Superior temporal gyrus (tissue), 1 donor: Measurements from ENCODE around the gene TOR4A.

Source experiments
- DNase-seq: peaks from one replicate; pipeline ENCODE4 v3.0.0-alpha.2; 2016; ENCODE audit errors: extremely low spot score

Gene TOR4A

DNA sequence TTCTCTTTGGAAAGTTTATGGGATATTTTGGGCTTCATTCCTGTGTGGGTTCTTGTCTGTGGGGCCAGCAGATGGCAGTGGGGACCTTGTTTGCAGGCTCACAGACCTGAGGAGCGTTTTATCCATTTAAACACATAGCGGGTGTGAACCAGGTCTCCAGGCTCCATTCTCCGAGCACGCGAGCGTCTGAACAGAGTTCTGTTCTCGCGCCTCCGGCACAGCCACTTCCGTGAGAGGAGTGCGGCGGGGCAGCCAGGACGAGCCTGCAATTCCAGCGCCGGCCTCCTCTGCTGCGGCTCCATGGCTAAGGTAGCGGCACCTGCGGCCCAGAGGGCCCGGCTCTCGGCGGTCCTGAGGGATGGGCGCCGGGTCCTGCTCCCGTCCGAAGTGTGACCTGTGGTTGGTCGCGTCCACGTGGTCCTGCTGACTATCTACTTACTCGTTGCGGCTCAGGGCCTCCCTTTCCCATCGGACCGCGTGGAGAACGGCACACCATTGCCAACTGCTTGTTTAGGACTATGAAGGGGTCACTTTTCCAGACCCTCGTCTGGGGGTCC is 17.2 kb downstream of the TOR4A start:
- DNase-seq: no peak

DNA sequence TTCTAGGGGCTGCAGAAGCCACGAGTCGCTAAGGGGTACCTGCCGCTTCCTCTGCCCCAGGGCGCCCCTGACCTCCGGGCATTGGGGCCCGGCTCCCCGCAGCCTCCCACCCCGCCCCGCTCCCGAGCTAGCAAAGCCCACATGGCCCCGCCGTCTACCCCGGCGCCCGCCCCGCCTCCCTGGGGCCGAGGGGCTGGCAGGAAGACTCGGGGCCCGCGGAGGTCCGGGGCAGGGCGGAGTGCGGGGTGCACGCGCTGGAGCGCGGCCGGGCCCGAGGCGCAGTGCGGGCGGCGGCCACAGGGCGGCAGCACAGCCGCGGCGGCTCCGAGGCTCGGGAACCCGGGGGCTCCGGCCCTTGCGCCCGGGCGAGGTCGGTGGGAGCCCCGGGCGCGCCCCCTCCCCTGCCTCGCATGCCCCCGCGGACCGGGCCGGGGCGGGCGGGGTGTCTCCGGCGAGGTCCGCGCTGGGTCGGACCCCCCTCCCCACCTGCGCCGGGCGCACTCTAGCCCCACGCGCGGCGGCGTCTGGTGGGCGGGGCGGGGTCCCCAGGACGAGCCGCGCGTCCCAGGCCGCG is 17.8 kb downstream of the TOR4A start:
- DNase-seq: no peak

DNA sequence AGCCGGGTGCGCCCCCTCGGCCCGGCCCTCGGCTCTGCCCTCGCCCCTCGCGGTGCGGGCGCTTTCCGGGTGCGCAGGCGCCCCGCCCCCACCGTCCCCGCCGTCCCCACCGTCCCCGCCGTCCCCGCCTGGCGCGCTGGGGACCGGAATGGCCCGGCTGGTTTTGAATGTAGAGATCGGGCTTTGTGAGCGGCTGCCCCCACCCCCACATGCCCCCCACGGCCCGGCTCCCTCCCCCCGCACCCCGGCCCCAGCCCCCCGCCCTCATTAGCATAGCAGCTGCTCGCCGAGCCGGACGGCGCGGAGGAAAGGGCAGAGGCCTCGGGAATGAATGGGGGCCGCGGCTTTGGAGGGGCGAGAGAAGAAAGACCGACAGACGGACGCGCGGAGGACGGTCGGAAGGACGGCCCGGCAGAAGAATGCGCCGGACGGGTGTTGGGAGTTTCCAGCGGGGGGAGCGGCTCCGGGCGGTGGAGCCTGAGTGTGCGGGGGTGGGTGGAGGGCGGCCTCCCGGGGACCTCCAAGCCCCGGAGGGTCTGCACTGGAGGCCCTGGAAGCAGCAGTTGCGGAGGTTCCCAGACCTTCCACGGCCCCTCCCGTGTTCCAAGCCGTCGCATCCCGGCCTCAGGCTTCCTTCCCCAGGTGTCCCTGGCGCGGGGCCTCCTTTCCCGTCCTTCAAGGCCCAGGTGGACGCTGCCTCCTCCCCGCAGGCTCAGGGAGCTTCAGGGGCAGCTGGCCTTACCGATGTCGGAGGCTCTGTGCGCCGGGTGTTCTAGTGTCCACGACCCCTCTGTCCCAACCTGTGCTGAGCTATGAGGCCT is 18.5 kb downstream of the TOR4A start:
- no peak for DNase-seq

DNA sequence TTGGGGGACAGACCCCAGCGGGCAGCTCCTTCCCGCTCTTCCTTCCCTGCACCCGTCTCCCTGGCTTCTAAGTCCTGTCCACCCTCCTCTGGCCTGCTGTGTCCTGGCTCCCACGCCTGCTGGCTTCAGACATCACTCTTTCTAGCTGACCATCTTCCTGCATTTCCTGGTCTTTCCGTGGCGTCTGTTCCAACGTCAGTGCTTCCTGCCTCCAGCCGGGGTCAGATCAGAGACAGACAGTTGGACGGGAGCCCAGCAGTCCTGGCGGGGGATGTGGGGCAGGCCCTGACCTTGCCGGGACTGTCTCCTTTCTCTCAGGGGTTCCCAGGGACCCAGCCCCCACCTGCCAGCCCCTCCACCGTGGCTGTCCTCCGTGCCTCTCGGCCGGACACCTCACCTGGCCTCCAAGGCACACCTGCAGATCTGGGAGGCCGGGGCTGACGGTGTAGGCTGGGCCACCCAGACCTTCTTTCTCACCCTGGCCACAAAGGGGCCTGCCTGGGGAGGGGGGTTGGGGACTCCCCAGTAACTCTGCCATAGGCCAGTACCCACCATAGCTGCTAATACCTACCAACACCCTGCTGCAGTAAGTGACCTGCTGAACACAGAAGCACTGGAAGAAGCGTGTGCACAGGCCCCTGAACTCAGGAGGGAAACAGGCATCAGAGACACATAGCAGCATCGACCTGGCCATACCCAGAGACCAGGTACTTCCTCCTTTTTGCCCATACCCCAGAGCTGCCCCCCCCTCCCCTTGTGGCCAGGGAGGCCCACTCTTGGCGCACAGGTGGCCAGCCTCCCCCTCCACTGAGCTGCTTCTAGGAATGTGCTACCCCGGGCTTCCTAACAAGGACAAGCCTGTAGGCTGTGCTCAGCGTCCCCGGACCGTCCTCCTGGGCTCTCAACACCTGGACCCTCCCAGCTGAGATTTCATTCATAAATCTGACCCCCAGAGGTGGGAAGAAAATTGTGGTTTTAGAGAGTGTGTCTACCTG is 19.4 kb downstream of the TOR4A start:
- DNase-seq: no peak

DNA sequence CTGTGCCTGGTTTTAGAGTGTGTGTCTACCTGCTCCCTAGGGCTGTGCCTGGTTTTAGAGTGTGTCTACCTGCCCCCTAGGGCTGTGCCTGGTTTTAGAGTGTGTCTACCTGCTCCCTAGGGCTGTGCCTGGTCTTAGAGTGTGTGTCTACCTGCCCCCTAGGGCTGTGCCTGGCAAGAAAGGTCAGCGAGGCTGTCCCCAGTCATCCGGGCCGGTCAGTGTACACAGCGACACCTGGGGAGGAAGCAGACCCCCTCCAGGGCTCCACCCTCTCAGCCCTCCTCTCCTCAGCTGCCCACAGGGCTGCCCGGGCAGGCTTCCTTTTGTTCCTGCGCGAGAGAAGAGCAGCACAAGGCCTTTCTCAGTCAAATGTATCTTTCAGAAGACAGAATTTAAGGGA is 20.4 kb downstream of the TOR4A start:
- no peak for DNase-seq

DNA sequence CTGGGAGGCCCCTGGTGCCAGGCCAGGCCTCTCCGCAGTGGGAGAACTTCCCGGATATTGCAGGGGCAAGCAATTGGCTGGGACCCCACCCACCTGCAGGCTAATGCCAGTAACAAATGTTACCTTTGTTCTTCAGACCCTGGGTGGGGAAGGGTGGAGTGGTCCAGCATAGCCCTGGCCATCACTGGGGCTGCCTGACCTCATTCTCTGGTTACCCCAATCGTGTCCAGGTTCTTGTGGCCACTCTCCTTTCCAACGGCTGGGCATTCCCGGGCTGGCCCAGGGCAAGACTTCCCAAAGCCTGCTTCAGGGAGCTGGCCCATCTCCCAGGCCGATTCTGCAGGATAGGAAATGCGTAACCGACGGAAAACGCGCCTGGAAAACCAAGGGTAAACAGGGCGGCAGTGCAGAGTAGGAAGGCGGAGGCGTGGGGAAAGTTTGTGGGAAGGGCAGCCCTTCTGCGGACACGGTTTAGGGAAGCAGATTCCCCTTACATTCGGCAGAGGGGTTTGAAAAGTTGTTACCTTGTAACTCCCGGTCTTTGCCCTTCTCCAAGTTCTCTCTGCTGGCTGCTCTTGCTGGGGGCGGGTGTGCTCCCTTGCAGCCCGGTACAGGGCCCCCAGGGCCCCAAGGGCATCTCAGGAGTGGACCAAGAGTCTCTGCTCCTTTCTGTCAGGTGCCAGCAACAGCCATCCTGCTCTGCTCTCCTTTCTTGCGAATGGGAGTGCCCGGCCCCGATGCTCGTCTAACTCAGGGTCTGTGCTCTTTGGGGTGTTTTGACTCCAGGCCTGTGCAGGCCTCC is 21.1 kb downstream of the TOR4A start:
- DNase-seq: no peak

DNA sequence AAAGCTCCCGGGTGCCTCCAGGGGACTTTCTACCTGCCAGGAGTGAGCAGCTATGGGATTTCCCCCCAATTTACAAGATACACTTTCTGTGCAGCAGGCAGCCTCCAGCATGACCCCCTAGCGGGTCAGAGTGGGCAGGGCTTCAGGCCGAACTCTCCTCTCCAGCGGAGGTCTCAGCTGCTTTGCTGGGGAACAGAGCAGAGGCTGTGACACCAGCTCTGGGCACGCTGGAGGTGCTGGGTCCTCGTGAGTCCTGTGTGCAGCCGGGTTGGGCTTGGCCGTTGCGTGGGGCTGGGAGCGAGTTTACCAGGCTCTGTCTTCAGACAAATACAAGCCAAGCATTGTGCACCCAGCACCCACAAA is 21.7 kb downstream of the TOR4A start:
- DNase-seq: no peak

DNA sequence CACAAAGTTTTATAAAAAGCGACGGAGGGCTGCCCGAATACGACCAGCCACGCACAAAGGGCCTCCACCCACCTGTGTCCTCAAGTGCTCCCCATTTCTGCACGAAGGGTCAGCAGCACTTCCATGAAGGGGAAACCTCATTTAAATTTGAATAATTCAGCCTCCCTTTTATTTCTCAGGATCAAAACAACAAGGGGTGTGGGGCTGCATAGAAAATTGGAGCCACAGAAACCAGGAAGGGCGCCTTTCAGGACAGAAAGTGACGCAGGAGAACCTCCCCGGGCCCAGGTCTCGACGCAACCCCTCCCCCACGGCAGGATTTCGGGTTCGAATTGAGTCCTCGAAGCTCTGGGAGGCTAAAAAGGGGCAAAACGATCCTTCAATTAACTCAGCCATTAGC is 22.4 kb downstream of the TOR4A start:
- no peak for DNase-seq

DNA sequence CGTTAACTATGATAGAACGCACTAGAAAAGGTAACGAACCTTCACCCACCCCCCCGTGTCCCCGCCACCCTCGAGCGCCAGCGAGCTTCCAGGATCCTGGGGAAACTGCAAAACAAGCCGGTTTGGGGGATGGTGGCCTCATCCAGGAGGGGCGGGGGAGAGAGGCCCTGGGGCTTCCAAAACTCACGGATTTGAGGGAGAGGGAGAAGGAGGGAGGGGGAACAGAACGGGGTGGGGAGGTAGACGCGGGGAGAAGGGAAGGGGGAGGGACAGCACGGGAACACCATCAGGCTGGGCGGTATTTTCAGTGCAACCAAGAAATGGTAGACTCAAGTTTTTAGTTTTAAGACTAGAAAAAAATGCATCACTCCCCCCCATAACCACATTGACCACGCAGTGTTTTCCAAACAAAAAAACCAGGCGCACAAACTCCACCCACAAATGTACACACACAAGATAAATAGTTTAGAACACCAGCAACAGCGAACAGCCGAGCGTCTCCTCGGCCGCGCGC is 23.1 kb downstream of the TOR4A start:
- no peak for DNase-seq

DNA sequence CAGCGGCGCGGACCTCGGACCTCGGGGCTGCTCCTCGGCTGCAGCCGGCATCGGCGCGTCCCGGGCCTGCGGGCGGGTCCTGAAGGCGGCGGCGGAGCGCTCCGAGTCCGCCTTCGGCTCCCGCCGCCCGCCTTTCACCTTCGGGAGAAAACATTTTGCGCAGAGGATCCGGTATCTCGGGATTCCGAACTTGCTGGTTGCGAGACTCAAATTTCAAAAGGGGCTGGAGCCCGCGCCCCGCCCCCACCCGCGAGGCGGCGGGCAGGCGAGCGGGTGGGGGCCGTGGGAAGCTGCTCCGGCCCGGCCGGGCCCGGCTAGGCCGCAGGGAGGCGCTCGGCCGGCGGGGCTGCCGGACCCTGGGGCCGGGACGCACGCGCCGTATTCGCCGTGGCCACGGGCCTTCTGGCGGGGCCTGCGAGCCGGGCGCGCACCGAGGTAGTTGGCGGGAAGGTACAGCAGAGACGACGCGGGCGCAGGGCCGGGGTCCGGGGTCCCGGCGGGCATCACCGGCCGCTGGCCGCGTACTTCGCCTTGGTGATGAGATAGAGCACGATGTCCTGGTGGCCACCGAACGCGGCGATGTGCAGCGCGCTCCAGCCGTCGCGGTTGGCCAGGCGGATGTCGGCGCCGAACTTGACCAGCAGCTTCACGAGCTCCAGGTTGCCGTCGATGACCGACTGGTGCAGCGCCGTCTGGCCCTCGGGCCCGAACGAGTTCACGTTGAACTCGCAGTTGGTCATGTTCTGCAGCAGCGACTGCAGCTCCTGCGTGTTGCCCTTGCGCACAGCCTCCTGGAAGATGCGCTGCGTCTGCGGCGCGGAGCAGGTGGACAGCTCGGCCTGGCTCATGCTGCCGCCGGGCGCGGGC is 23.8 kb downstream of the TOR4A start:
- DNase-seq: no peak

DNA sequence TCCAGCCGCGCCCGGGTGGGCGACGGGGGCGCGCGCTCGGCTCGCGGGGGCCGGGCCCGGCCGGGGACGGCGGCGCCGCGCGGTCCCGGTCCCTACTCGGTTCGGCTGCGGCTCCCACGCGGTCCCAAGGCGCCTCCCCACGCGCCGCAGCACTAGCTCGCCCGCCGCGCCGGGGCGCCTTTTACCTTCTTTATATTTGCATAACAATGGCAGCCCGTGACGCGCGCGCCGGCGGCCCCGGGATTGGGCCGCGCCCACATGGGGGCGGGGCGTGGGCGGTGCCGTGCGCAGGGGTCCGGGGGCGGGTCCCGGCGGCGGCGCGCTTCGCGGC is 24.6 kb downstream of the TOR4A start, which contains the start of gene NRARP:
Gene NRARP (minus strand): TSS at position 154 of the 331 bp plus-strand sequence. CDS start 343 bp downstream, outside the sequence.
- DNase-seq: peak; percentile 82

DNA sequence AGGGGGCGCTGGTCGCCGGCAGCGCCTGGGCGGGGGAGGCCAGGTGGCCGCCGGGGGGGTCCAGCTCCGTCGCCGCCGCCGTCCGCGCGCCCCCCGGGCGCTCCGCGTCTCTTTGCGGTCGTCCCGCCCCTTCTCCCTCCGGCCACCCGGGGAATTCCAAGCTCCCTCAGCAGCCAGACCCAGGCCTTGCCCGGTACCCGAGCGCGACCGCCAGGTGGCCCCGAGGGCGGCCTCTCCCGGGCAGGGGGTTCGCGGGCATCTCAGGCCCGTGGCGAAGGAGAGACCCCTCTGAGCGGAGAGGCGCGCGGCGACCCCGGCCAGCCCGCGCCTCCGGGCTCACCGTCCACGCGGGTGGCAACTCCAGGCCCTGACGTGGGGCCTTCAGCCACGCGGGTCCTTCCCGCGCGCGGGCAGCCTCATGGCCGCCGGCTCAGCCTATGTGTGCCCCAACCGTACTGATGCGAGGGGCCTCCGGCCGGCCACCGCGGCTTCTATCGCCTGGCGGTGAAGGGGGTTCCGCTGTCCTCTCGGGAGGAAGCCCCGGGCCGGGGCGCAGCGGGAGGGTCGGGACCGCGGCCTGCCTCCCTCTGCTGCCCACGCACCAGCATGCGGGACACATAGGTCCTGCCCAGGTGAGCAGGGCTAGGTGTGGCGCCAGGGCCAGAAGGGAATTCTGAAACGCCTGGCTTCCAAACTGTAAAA is 25.1 kb downstream of the TOR4A start:
- no peak for DNase-seq

DNA sequence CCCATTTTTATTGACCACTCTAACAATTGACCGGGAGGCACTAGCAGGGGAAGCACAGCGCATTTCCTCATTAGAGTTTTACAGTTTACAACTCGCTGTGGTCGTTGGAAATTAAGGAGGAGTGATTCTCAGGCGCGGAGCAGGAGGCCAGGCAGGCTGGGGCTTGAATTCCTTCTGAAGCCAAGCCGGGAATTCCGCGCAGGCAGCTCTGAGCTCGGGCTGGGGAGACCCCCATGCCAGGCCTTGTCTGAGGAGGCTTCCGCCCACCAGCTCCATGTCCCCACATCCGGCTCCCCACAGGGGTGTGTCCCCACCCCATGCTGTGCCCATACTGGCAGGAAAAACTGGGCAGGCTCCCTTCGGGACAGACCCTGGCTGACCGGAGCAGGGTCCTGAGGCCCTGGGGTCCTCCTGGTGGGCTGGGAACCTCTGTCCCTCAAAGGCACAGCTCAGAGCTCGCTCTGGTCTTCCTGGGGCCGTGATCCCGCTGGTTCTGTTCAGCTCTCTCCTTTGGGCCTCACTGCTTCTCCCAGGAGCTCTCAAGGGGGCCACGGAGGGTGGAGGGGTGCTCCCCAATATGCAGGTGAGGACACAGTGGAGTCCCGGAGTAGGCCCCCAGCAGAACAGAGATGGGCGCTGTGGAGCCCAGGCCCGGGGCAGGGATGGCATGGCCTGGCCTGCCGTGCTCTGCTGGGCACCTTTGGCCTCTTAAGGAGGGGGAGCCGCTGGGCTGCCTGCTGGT is 25.8 kb downstream of the TOR4A start:
- no peak for DNase-seq

DNA sequence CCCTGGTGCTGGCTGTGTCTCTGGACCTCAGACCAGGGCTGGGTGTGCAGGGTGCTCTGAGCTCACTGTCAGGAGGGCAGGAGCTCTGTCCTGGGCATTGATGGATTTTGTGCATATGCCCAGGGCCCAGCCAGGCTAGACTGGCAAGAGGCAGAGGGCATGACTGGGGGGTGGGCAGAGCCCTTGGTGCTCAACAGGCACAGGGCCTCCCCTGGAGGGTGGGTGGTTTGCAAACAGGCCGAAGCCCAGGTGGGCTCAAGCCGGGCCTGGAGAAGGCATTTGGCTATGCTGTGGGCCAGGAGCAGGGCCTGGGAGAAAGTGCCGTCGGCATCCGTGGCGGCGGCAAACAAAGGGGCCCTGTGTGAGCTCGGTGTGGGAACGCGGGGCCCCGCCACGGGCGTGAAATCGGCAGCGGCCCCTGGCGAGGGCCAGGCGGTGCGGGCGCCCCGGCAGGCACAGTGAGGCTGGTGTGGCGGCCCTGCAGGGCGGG is 26.4 kb downstream of the TOR4A start:
- peak; percentile 23 for DNase-seq

DNA sequence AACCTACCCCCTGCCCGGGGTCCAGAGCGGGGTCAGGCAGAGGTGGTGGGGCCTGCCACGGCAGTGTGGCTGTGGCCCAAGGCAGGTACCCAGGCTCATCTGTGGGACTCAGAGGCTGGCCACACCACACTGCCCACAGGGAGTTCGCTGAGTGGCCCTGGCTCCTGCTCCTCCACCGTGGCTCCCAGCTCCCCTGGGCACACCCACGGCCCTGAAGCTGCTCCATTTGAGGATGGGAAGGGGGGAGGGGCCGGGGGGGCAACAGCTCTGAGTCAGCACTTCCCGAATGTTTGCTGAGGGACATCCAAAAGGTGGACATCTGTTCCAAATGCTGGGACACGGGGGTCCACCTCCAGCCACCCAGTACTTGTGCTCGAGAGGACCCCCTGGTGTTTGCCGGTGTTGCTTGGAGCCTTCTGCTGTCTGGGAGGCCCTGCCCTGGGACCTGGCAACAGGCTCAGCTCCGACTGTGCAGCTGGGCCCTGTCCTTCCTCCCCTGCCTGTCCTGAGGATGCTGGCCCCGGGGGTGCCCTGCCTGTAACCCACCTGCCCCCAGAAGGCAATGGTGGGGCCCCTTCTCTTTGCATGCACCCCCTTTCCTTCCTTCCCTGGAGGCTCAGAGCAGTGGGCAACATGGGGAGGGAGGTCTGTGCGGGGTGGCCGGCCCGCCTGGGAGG is 27.0 kb downstream of the TOR4A start:
- DNase-seq: no peak

DNA sequence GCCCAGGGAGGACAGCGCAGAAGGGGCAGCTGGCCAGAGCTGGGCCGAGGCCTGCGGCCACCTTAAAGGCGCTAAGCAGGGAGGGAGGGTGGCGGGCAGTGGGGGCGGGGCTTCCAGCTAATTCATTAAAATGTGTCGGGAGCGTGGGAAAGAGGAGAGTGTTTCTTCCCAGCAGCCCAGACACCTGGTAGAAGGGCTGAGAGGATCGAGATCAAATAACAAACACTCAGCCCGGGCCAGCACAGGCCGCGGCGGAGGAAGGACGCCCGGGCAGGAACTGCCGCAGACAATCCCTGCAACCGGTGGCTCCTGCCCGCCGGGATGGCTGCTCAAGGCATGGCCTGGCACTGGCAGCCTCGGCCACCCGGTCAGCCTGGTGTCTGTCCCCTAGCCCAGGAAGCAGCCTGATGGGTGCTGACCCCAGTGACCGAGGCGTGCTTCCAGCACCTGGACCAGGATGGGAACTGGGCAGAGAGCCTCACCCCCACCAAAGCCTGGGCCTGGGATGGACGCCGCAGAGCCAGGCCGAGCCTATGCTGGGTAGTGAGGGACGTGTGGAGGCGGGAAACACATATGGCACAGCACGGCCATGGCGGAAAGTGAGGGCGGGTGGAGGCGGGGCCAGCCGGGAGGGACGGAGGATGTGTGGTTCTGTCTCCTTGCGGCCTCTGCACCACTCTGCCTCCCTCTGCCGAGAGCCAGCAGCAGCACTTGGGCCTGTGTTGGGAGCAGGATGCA is 27.7 kb downstream of the TOR4A start:
- peak; percentile 43 for DNase-seq

DNA sequence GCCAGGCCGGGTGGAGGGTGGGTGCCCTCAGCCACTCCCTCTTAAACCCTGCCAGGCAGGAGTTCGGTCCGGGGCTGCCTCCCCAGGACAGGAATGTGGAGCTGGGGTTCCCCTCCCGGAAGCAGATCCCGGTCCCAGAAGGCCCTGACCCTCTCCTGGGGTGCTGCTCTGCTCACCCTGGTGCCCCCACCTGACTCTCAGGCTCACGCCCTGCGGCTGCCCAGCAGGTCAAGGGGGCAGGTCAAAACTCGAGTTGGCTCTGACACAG is 28.2 kb downstream of the TOR4A start:
- no peak for DNase-seq
